K562 (cell line): ENCODE measurements around the gene RNF31. TPM values are rescaled to one million over a fixed set of nuclear protein-coding genes. Genes with fewer than 3 reads are reported as not detected.

Experiments
- ATAC-seq: fragments of 200-7000 bp; cut with Tn5 transposase; 3 replicates; pipeline ENCODE4 v1.9.1; 2020; ENCODE audit warnings: moderate library complexity
- BruUV-seq: library from RNA; stranded (reverse); fragments of 400-500 nt; replicated peaks from 2 replicates; lab custom pipeline; 2021; lab: Mats Ljungman, UMichigan
- CTCF ChIA-PET: fragments of 300-600 bp; formaldehyde crosslinking; extraction: SDS; loops from one replicate; lab custom pipeline; 2021; ENCODE audit warnings: low intra/inter-chr PET ratio; lab: Yijun Ruan, JAX
- POLR2A ChIA-PET: fragments of 300-600, 350-650 bp; sonication (Branson Sonifier 250); formaldehyde crosslinking; extraction: SDS; loops from one replicate; lab custom pipeline; 2021; ENCODE audit warnings: antibody characterized with exemption, inconsistent platforms; lab: Yijun Ruan, JAX
- DNase-seq, 4 experiments: peaks; one replicate each; pipeline versions ENCODE4 v3.0.0 to v3.0.0-alpha.2; 2011 to 2018; ENCODE audit warnings: low spot score in 3 of 4, mixed read lengths in 3 of 4; ENCODE audit errors: extremely low read depth in 1 of 4
- FAIRE-seq: peaks from 2 replicates; lab custom pipeline; 2011; peaks lifted over from hg19 to GRCh38; lab: Jason Lieb, UNC
- H2AFZ ChIP-seq: 2 replicates; pipeline ENCODE4 v1.6.0; 2011; ENCODE audit warnings: low read depth, low read length, control low read depth, inconsistent platforms
- H3K27ac ChIP-seq: fragments of 200-600 bp; 3 replicates; pipeline ENCODE4 v1.8.0; 2011; ENCODE audit warnings: low read depth, mild to moderate bottlenecking, control low read depth, inconsistent platforms, low read length, moderate library complexity, mixed read lengths; ENCODE audit errors: extremely low read depth
- H3K27me3 ChIP-seq, 2 experiments: fragments of 300-600 bp in 1 of 2; 2 replicates in 1 of 2; 3 replicates in 1 of 2; pipeline versions ENCODE4 v1.6.0 to v1.8.0; 2011; ENCODE audit warnings: inconsistent platforms in 2 of 2, low read length in 2 of 2, mild to moderate bottlenecking in 1 of 2, mixed read lengths in 1 of 2, moderate library complexity in 1 of 2; ENCODE audit not compliant: control insufficient read depth in 2 of 2, insufficient read depth in 2 of 2
- H3K36me3 ChIP-seq: fragments of 300-600 bp; 3 replicates; pipeline ENCODE4 v1.8.0; 2011; ENCODE audit warnings: mild to moderate bottlenecking, low read length, inconsistent platforms; ENCODE audit not compliant: control insufficient read depth, insufficient read depth
- H3K4me1 ChIP-seq, 2 experiments: fragments of 200-600 bp in 1 of 2; replicated peaks in 1 of 2; 2 replicates in 1 of 2; 3 replicates in 1 of 2; pipeline versions ENCODE4 v1.5.1 to v1.8.0; 2011; ENCODE audit warnings: inconsistent platforms in 2 of 2, low read length in 2 of 2, mild to moderate bottlenecking in 1 of 2, mixed read lengths in 1 of 2, moderate library complexity in 1 of 2; ENCODE audit not compliant: control insufficient read depth in 2 of 2, insufficient read depth in 2 of 2
- H3K4me2 ChIP-seq: 2 replicates; pipeline ENCODE4 v1.6.1; 2011; ENCODE audit warnings: low read length, control low read depth, inconsistent platforms, mixed read lengths; ENCODE audit not compliant: insufficient read depth
- H3K4me3 ChIP-seq: fragments of 200-600 bp; sonication (generic), shearing (Covaris generic); 2 replicates; pipeline ENCODE4 v1.5.1; 2016; ENCODE audit warnings: control low read depth, inconsistent platforms
- H3K79me2 ChIP-seq: fragments of 200-600 bp; 3 replicates; pipeline ENCODE4 v1.8.0; 2011; ENCODE audit warnings: low read length, inconsistent platforms; ENCODE audit not compliant: control insufficient read depth, insufficient read depth
- H3K9ac ChIP-seq, 2 experiments: 2 replicates each; pipeline versions ENCODE4 v1.6.0 to v1.6.1; 2011; ENCODE audit warnings: low read depth in 2 of 2, low read length in 2 of 2, control low read depth in 1 of 2, inconsistent platforms in 1 of 2, mild to moderate bottlenecking in 1 of 2, mixed read lengths in 1 of 2; ENCODE audit not compliant: insufficient read depth in 1 of 2
- H3K9me1 ChIP-seq: one replicate; pipeline ENCODE4 v1.6.0; 2011; ENCODE audit warnings: inconsistent platforms, mild to moderate bottlenecking, low read length, moderate library complexity; ENCODE audit not compliant: control insufficient read depth, insufficient read depth
- H3K9me3 ChIP-seq: replicated peaks from 2 replicates; pipeline ENCODE4 v1.5.1; 2011; ENCODE audit warnings: low read depth, low read length, inconsistent platforms; ENCODE audit not compliant: control insufficient read depth, insufficient read depth
- H4K20me1 ChIP-seq: replicated peaks from 2 replicates; pipeline ENCODE4 v1.6.1; 2011; ENCODE audit warnings: low read length, inconsistent platforms, mixed read lengths; ENCODE audit not compliant: control insufficient read depth, insufficient read depth
- CBX5 ChIP-seq: IDR thresholded peaks from 2 replicates; pipeline ENCODE4 v1.6.1; 2014; ENCODE audit warnings: low read depth, borderline replicate concordance
- CHAMP1 ChIP-seq: fragments of 450-650 bp; IDR thresholded peaks from 2 replicates; pipeline ENCODE4 v1.6.1; 2016; ENCODE audit warnings: mild to moderate bottlenecking
- COPS2 ChIP-seq: fragments of 450-650 bp; conservative IDR thresholded peaks from 2 replicates; pipeline ENCODE4 v1.6.1; 2016; ENCODE audit warnings: mild to moderate bottlenecking, moderate library complexity
- CREM ChIP-seq: IDR thresholded peaks from 2 replicates; pipeline ENCODE4 v1.6.1; 2014; ENCODE audit warnings: antibody characterized with exemption, low read depth
- ETV6 ChIP-seq, 3 experiments: fragments of 150-350 bp in 1 of 3; sonication (generic) in 1 of 3; formaldehyde crosslinking in 1 of 3; IDR thresholded peaks; 2 replicates each; pipeline versions ENCODE4 v1.6.1 to v1.8.0; 2014 to 2022; ENCODE audit warnings: borderline replicate concordance in 2 of 3, low read depth in 2 of 3, antibody characterized with exemption in 1 of 3, low read length in 1 of 3, mild to moderate bottlenecking in 1 of 3, missing genetic modification reagents in 1 of 3
- HINFP ChIP-seq: fragments of 450-650 bp; conservative IDR thresholded peaks from 2 replicates; pipeline ENCODE4 v1.6.1; 2016; ENCODE audit warnings: missing genetic modification characterization, low read depth, mild to moderate bottlenecking, control low read depth, missing compliant biosample characterization
- HNRNPK ChIP-seq: fragments of 200-400 bp; formaldehyde crosslinking; IDR thresholded peaks from one replicate; pipeline ENCODE4 v1.6.1; 2018; ENCODE audit warnings: mild to moderate bottlenecking, low read depth, low read length; ENCODE audit not compliant: poor library complexity, severe bottlenecking
- ID3 ChIP-seq, 2 experiments: fragments of 250-450 bp in 1 of 2; fragments of 450-650 bp in 1 of 2; sonication (Bioruptor Pico) in 1 of 2; IDR thresholded peaks; 2 replicates each; pipeline versions ENCODE4 v1.6.1 to v1.8.0; 2016 to 2021; ENCODE audit warnings: mild to moderate bottlenecking in 2 of 2, moderate library complexity in 2 of 2, missing compliant biosample characterization in 1 of 2, missing genetic modification characterization in 1 of 2
- KAT2B ChIP-seq: IDR thresholded peaks from one replicate; pipeline ENCODE4 v1.6.1; 2012; ENCODE audit warnings: low read depth, mild to moderate bottlenecking, control low read depth, inconsistent platforms, low read length, moderate library complexity
- MBD1 ChIP-seq: fragments of 250-450 bp; sonication (Bioruptor Pico); IDR thresholded peaks from 2 replicates; pipeline ENCODE4 v1.8.0; 2022; ENCODE audit warnings: inconsistent platforms
- MYNN ChIP-seq, 2 experiments: sonication (generic); formaldehyde crosslinking in 1 of 2; IDR thresholded peaks; 2 replicates each; pipeline versions ENCODE4 v1.5.0 to v1.6.1; 2016 to 2020; ENCODE audit warnings: antibody characterized with exemption in 1 of 2, missing genetic modification reagents in 1 of 2
- NFIX ChIP-seq: fragments of 250-450 bp; sonication (Bioruptor Pico); IDR thresholded peaks from 2 replicates; pipeline ENCODE4 v1.4.0; 2020; ENCODE audit warnings: low read depth, mild to moderate bottlenecking, moderate library complexity
- PHB ChIP-seq: fragments of 250-450 bp; sonication (Bioruptor Pico); IDR thresholded peaks from 2 replicates; pipeline ENCODE4 v1.5.0; 2021
- WGBS: fragments of 100-300 bp; shearing (Covaris generic); methylation state at CpG from one replicate; pipeline ENCODE4 v1.1.6; 2016; ENCODE audit warnings: low coverage, mixed read lengths; ENCODE audit not compliant: insufficient coverage; ENCODE audit errors: missing lambda C conversion rate; 5-methylcytosine and 5-hydroxymethylcytosine counted together
- in situ Hi-C: fragments of 300-500 bp; cut with MboI; formaldehyde crosslinking; loops from 4 replicates; pipeline ENCODE4 v1.15.0; 2018; ENCODE audit warnings: inconsistent platforms, mixed read lengths
- intact Hi-C: fragments of 100-400 bp; cut with micrococcal nuclease; formaldehyde crosslinking; loops from 2 replicates; pipeline ENCODE4 v1.14.2; 2022
- polyA plus RNA-seq, 8 experiments: library from polyadenylated mRNA; depleted of rRNA in 4 of 8; stranded (reverse) in 5 of 8; unstranded in 3 of 8; fragments of >200 nt; fragmentation: Nextera tagmentation in 2 of 8; fragmentation: Illumina TruSeq in 1 of 8; extraction: Ambion mirVana in 2 of 8; extraction: Trizol in 1 of 8; gene quantifications; 2 replicates each; pipeline versions ENCODE4 v1.2.1 to v1.2.3, GENCODE V29; 2011 to 2014; ENCODE audit warnings: inconsistent platforms in 1 of 8, missing spikeins in 1 of 8
- total RNA-seq, 7 experiments: library from RNA; depleted of rRNA in 6 of 7; stranded (reverse); fragments of >200 nt in 6 of 7; fragmentation: Illumina TruSeq in 2 of 7; extraction: Trizol in 2 of 7; gene quantifications; 2 replicates each; pipeline versions ENCODE4 v1.2.1 to v1.2.3, GENCODE V29; 2011 to 2021; ENCODE audit warnings: low replicate concordance in 1 of 7

The RNF31 gene
- total and polyA plus RNA-seq, 9 of the 15 experiments (the other 6 are each of a cell fraction or from before 2014, with no cell fraction given), result 3.1 to 47.6 (median 19.1) TPM

- TF ChIP-seq HINFP (tag), result no peak
- TF ChIP-seq ETV6 (IDR thresholded peaks at IDR 0.05; ENCODE audit: borderline replicate concordance in 1 of 2, low read depth in 2 of 2, low read length in 1 of 2), result no peak
- no peak for TF ChIP-seq ETV6 (CRISPR knock-in tag; IDR thresholded peaks at IDR 0.05; ENCODE audit: borderline replicate concordance)
- no peak for TF ChIP-seq CREM
- no peak for TF ChIP-seq NFIX
These were observed 14.8 kb downstream of the RNF31 start (continued) for GRCh38 chr14:24162093-24162492.

- H3K27ac ChIP-seq, result no peak overlapping the region
- ATAC-seq (no peak), FAIRE-seq (no peak), DNase-seq (no peak)
- no TSS peak for BruUV-seq
- in situ Hi-C loops, result no loop called here
- H3K9me1 ChIP-seq, result no peaks in the 10 kb centered on the region
- H3K4me3 ChIP-seq, result no peak overlapping the region
- 85% methylated on average over 12 of the region's 14 CpGs for WGBS
- no peak overlapping the region for H3K9ac ChIP-seq
- H2AFZ ChIP-seq, result no peak overlapping the region
- ChIA-PET POLR2A (interaction anchor here (0.5 to 0.7 kb wide), 2 partner anchors 24 to 51 kb away, joined by 3 read pairs; partner anchors contain the start of gene IPO4), CTCF (no interaction called here)
- H4K20me1 ChIP-seq, result no peaks in the 10 kb centered on the region
- no peaks in the 10 kb centered on the region for H3K9me3 ChIP-seq
- peaks cover 10% of the 10 kb centered on the region; the same call in 2 of the 3 replicates for H3K79me2 ChIP-seq
- peaks cover 52% of the 10 kb centered on the region; the same call in 2 of the 3 replicates for H3K36me3 ChIP-seq
- intact Hi-C loops, result no loop called here
- no peaks in the 10 kb centered on the region for H3K27me3 ChIP-seq
- peaks cover 10 to 23% of the 10 kb centered on the region in 2 experiments; a peak in 4 of 5 replicates for H3K4me1 ChIP-seq
- H3K4me2 ChIP-seq, result no peak overlapping the region
- TF ChIP-seq ID3 (CRISPR knock-in tag; IDR thresholded peaks at IDR 0.05), result no peak
- TF ChIP-seq ID3 (tag; IDR thresholded peaks at IDR 0.05), result no peak
- TF ChIP-seq CHAMP1, result no peak
- no peak for TF ChIP-seq PHB (CRISPR knock-in tag)
- TF ChIP-seq CBX5, result no peak
- no peak for TF ChIP-seq COPS2
- no peak for TF ChIP-seq HNRNPK
- TF ChIP-seq MBD1 (CRISPR knock-in tag), result no peak
- TF ChIP-seq KAT2B, result no peak
- TF ChIP-seq MYNN (IDR thresholded peaks at IDR 0.05), result no peak
- TF ChIP-seq MYNN (CRISPR knock-in tag; IDR thresholded peaks at IDR 0.05), result no peak
These were observed 17.3 kb downstream of the RNF31 start for GRCh38 chr14:24164518-24164991.
